Middle frontal gyrus (tissue), 1 donor: ENCODE measurements around the gene RELN.
"Not testable (repeated sequence)": the region's sequence is repeated elsewhere in the genome, so short reads cannot be mapped to it uniquely, and the experiment has no call there.

Source experiments
- DNase-seq: peaks from one replicate; pipeline ENCODE4 v3.0.0-alpha.2; 2015; ENCODE audit warnings: low spot score; ENCODE audit errors: extremely low spot score

Gene RELN

GRCh38 chr7:103854611-103855010 lies 134.8 kb downstream of the RELN start:
- no peak for DNase-seq

GRCh38 chr7:103851357-103851756 lies 138.1 kb downstream of the RELN start:
- DNase-seq = no peak

- DNase-seq = no peak
Measured at GRCh38 chr7:103843689-103844480, 145.6 kb downstream of the RELN start.

GRCh38 chr7:103833401-103833800 lies 156.1 kb downstream of the RELN start:
- DNase-seq = no peak

GRCh38 chr7:103832438-103832837 lies 157.0 kb downstream of the RELN start:
- no peak for DNase-seq

- no peak for DNase-seq
Measured at GRCh38 chr7:103824251-103824650, 165.2 kb downstream of the RELN start.

- DNase-seq = no peak
Measured at GRCh38 chr7:103823084-103823483, 166.4 kb downstream of the RELN start.

GRCh38 chr7:103821092-103821491 lies 168.4 kb downstream of the RELN start:
- no peak for DNase-seq

- not testable (repeated sequence) for DNase-seq
Measured at GRCh38 chr7:103815972-103816371, 173.5 kb downstream of the RELN start.

GRCh38 chr7:103813970-103814369 lies 175.5 kb downstream of the RELN start:
- DNase-seq = no peak

- DNase-seq = no peak
Measured at GRCh38 chr7:103811997-103812396, 177.5 kb downstream of the RELN start.

GRCh38 chr7:103811290-103811689 lies 178.2 kb downstream of the RELN start:
- no peak for DNase-seq

- DNase-seq = no peak
Measured at GRCh38 chr7:103810112-103810744, 179.2 kb downstream of the RELN start.

GRCh38 chr7:103809229-103809994 lies 180.0 kb downstream of the RELN start:
- no peak for DNase-seq

- DNase-seq = no peak
Measured at GRCh38 chr7:103805346-103805745, 184.1 kb downstream of the RELN start.

- DNase-seq = no peak
Measured at GRCh38 chr7:103803631-103804030, 185.8 kb downstream of the RELN start.

GRCh38 chr7:103799298-103799697 lies 190.2 kb downstream of the RELN start:
- no peak for DNase-seq

- no peak for DNase-seq
Measured at GRCh38 chr7:103797647-103798307, 191.7 kb downstream of the RELN start.

GRCh38 chr7:103796327-103796962 lies 193.0 kb downstream of the RELN start:
- DNase-seq = no peak

- no peak for DNase-seq
Measured at GRCh38 chr7:103795787-103796186, 193.7 kb downstream of the RELN start.

- DNase-seq = no peak
Measured at GRCh38 chr7:103795107-103795506, 194.4 kb downstream of the RELN start.
